GM21737 (cell line): ENCODE results near the gene MARCHF2.

ENCODE experiments used
- ATAC-seq: cut with Tn5 transposase; IDR thresholded peaks from one replicate; pipeline ENCODE4 v1.9.1; 2021; ENCODE audit warnings: mild to moderate bottlenecking, moderate library complexity; ENCODE audit not compliant: unreplicated experiment

Gene MARCHF2

GRCh38 chr19:8473648-8474476 is 60.8 kb downstream of the MARCHF2 start:
- ATAC-seq = peak; percentile 64

GRCh38 chr19:8475005-8475404 is 61.9 kb downstream of the MARCHF2 start:
- ATAC-seq = no peak

- ATAC-seq = no peak
These were observed 63.4 kb downstream of the MARCHF2 start for GRCh38 chr19:8476524-8476923.

GRCh38 chr19:8477889-8478288 is 64.8 kb downstream of the MARCHF2 start:
- no peak for ATAC-seq

- ATAC-seq = no peak
These were observed 65.5 kb downstream of the MARCHF2 start for GRCh38 chr19:8478598-8478997.

- no peak for ATAC-seq
These were observed 68.1 kb downstream of the MARCHF2 start for GRCh38 chr19:8481201-8481600.

- ATAC-seq = no peak
These were observed 68.5 kb downstream of the MARCHF2 start for GRCh38 chr19:8481616-8482015.

- ATAC-seq = no peak
These were observed 69.6 kb downstream of the MARCHF2 start for GRCh38 chr19:8482696-8483095.

GRCh38 chr19:8483165-8483564 is 70.1 kb downstream of the MARCHF2 start:
- ATAC-seq = no peak

GRCh38 chr19:8484331-8484894 is 71.3 kb downstream of the MARCHF2 start:
- no peak for ATAC-seq

- no peak for ATAC-seq
These were observed 72.7 kb downstream of the MARCHF2 start for GRCh38 chr19:8485561-8486371.

- no peak for ATAC-seq
These were observed 73.6 kb downstream of the MARCHF2 start for GRCh38 chr19:8486661-8487136.

- no peak for ATAC-seq
These were observed 74.2 kb downstream of the MARCHF2 start for GRCh38 chr19:8487137-8487851.

GRCh38 chr19:8488365-8488764 is 75.3 kb downstream of the MARCHF2 start:
- ATAC-seq = no peak
